ENCODE measurements around the gene RANBP17. TPM values are rescaled to one million over a fixed set of nuclear protein-coding genes. Genes with fewer than 3 reads are reported as not detected.

The RANBP17 gene
- total RNA-seq, 1 experiment from 2014 or later: not detected

DNA sequence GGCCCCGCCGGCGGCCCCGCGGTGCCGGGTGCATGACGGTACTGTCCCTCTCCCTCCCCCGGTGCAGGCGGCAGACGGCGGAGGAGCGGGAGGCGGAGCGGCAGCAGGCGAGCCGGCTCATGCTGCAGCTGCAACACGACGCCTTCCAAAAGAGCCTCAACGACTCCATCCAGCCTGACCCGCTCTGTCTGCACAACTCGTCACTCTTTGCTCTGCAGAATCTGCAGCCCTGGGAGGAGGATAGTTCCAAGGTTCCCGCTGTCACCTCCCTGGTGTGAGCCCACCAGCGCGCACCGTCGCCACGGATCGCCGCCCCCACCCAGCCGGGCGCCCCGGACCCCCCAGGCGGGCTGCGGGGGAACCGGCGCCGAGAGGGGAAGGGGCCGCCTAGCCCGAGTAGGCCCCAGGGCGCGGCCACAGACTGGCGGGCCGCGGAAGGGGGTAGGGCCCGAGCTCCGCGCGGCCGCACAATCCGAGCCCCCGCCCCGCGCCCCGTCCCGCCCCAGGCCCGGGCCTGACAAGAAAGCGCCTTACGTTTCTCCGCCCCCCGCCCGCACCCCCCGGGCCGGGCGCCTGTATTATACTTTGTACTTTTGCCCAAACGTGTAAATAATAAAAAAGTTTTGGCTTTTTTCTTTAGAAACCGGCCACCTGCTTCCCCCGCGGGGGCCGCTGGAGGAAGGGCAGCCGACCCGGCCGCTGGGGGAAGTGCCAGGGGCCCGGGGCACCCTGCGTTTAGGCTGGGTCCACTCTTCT is 449.7 kb downstream of the RANBP17 start:
- H3K27ac ChIP-seq (ENCODE audit: low read length): no peak overlapping the region
- no peak for DNase-seq
- no peak overlapping the region for H3K4me2 ChIP-seq (ENCODE audit: low read depth, low read length, poor library complexity, severe bottlenecking)
- no peak overlapping the region for H3K4me3 ChIP-seq (ENCODE audit: low read length)
- H4K20me1 ChIP-seq (ENCODE audit: insufficient read depth, low read depth, low read length): no peaks in the 10 kb centered on the region
- H2AFZ ChIP-seq (ENCODE audit: low read length): no peak overlapping the region
- H3K9me3 ChIP-seq (ENCODE audit: low read length): no peaks in the 10 kb centered on the region; the same call in 1 of the 2 replicates
- H3K36me3 ChIP-seq (ENCODE audit: insufficient read depth, low read length): no peaks in the 10 kb centered on the region
- H3K79me2 ChIP-seq (ENCODE audit: low read length): no peaks in the 10 kb centered on the region
- H3K9ac ChIP-seq (ENCODE audit: low read length): no peak overlapping the region
- no peaks in the 10 kb centered on the region for H3K9me2 ChIP-seq (replicated peaks; ENCODE audit: insufficient read depth, low read length)
- H3K27me3 ChIP-seq (ENCODE audit: low read length): no peaks in the 10 kb centered on the region
- H3K4me1 ChIP-seq (ENCODE audit: low read length): no peaks in the 10 kb centered on the region

DNA sequence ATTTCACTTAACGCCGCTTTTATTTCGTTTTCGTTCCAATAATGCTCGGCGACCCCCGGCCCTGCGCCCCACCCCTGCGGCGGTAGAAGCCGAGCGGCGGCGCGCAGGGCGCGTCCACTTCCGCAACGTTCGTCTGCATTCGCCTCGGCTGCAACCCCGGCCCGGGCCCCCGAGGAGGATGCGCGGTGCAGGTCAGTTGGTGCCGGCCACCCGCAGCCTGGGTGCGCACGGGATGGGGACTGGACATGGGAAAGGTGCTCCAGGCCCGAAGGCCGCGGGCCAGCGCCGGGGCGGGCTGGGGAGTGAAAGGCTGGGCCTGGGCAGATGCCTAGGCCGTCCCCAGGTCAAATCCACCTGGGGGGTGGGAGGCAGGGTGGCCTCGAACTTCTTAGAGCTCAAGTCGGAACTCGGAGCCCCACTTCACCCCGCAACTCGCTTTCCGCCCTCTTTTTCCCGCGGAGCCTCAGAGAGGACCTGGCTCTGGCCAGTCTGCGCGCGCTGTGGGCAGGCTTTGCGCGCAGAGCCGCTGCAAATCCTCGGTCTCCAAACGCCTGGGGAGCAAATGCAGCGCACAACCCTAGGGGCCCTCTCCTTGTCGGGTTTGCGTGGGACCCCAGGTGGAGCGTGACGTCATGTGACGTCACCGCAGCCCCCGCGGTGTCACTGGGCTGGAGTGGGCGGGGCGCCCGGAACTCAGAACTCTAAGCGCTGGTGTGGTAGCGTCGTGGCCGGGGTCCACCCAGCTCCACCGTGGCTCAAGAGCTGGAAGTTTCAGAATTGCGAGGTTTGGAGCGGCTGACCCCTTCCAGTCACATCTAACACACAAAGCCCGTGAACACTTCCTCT is 450.5 kb downstream of the RANBP17 start:
- no peaks in the 10 kb centered on the region for H3K9me2 ChIP-seq (replicated peaks; ENCODE audit: insufficient read depth, low read length)
- H3K4me2 ChIP-seq (ENCODE audit: low read depth, low read length, poor library complexity, severe bottlenecking): no peak overlapping the region
- H3K9ac ChIP-seq (ENCODE audit: low read length): no peak overlapping the region
- no peaks in the 10 kb centered on the region for H4K20me1 ChIP-seq (ENCODE audit: insufficient read depth, low read depth, low read length)
- no peaks in the 10 kb centered on the region for H3K27me3 ChIP-seq (ENCODE audit: low read length)
- H3K9me3 ChIP-seq (ENCODE audit: low read length): no peaks in the 10 kb centered on the region; the same call in 1 of the 2 replicates
- DNase-seq: no peak
- H3K79me2 ChIP-seq (ENCODE audit: low read length): no peaks in the 10 kb centered on the region
- H2AFZ ChIP-seq (ENCODE audit: low read length): no peak overlapping the region
- no peak overlapping the region for H3K4me3 ChIP-seq (ENCODE audit: low read length)
- H3K4me1 ChIP-seq (ENCODE audit: low read length): no peaks in the 10 kb centered on the region
- H3K36me3 ChIP-seq (ENCODE audit: insufficient read depth, low read length): no peaks in the 10 kb centered on the region
- no peak overlapping the region for H3K27ac ChIP-seq (ENCODE audit: low read length)

DNA sequence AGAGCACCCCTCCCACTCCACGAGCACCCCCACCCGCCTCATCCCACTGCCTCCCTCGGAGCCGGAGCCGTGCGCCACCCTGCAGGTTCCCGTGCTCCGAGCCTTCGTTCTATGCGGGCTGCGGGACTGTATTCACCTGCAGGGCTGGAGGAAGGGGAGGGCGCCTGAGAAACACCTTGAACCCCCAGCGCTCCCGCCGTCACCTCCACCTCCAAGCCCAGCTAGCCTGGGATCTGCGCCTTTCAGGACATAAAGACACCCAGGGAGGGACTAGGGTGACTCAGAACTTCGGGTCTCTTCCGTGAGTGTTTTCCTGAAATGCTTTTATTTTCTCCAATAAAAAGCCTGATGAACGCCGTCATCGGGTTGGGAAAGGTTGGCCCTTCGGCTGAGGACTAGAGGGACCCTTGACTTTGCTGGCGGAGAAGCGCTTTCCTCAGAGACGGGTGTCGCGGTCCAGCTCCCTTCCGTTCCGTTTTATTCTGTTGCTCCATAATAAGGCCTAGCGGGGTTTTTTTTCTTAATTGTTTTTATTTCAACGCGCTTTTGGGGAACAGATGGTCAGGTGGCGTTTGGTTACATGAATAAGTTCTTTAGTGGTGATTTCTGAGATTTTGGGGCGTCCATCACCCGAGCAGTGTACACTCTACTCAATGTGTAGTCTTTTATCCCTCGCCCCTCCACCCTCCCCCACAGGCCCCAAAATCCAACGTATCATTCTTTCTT is 451.8 kb downstream of the RANBP17 start:
- DNase-seq: no peak
- Histone ChIP-seq H3K9me3 (ENCODE audit: low read length) (no peaks in the 10 kb centered on the region; the same call in 1 of the 2 replicates), H3K36me3 (ENCODE audit: insufficient read depth, low read length) (no peaks in the 10 kb centered on the region), H3K27ac (ENCODE audit: low read length) (no peak overlapping the region), H2AFZ (ENCODE audit: low read length) (no peak overlapping the region), H3K4me2 (ENCODE audit: low read depth, low read length, poor library complexity, severe bottlenecking) (no peak overlapping the region), H3K9ac (ENCODE audit: low read length) (no peak overlapping the region), H3K27me3 (ENCODE audit: low read length) (no peaks in the 10 kb centered on the region), H3K9me2 (replicated peaks; ENCODE audit: insufficient read depth, low read length) (no peaks in the 10 kb centered on the region), H3K79me2 (ENCODE audit: low read length) (no peaks in the 10 kb centered on the region), H3K4me1 (ENCODE audit: low read length) (no peaks in the 10 kb centered on the region), H4K20me1 (ENCODE audit: insufficient read depth, low read depth, low read length) (no peaks in the 10 kb centered on the region), H3K4me3 (ENCODE audit: low read length) (no peak overlapping the region)

DNA sequence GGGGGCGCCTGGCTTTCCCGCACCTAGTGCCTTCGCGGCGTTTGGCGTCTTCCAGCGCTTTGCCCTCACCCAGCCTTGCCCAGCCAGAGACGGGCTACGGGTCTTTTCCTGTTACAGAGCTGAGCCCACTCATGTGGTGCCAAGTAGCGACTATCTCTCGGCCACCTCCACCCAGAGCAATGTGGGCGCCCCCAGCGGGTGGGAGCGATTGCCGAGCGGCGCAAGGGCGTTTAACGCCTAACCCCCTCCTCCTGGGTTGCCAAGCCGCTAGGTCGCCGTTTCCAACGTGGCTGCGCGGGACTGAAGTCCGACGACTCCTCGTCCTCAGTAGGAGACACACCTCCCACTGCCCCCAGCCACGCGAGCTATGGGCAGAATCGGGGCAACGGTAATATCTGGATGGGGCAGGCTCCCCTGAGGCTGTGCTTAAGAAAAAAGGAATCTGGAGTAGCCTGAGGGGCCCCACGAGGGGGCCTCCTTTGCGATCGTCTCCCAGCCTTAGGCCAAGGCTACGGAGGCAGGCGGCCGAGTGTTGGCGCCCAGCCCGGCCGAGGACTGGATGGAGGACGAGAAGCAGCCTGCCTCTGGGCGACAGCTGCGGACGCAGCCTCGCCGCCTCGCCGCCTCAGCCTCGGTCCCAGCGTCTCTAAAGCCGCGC is 453.0 kb downstream of the RANBP17 start:
- no peaks in the 10 kb centered on the region for H3K27me3 ChIP-seq (ENCODE audit: low read length)

DNA sequence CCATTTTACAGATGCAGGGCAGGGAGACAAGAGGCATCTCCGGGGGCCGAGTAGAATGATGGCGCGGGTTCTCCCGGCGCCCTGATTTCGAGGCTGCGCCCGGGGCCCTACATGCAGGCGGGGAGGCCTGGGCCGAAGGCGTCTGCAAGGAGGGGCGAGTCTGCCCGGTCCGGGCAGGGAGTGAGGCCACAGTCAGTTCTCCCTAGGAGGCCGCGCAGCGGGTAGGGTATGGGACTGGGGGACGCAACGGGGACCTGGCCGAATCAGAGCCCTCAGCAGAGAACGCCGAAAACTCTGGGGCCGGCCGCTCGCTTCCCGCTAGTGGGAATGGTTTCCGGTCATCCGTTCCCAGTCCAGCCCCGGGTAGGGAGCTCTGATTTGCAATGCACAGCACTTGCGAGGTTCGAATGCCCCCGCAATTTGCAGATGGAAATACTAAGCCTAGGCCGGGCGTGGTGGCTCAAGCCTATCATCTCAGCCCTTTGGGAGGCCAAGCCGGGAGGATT is 453.6 kb downstream of the RANBP17 start:
- no peak overlapping the region for H3K9ac ChIP-seq (ENCODE audit: low read length)
- H3K9me2 ChIP-seq (replicated peaks; ENCODE audit: insufficient read depth, low read length): no peaks in the 10 kb centered on the region
- no peak overlapping the region for H3K27ac ChIP-seq (ENCODE audit: low read length)
- H3K4me3 ChIP-seq (ENCODE audit: low read length): no peak overlapping the region
- H3K79me2 ChIP-seq (ENCODE audit: low read length): no peaks in the 10 kb centered on the region
- no peaks in the 10 kb centered on the region for H3K27me3 ChIP-seq (ENCODE audit: low read length)
- no peak overlapping the region for H3K4me2 ChIP-seq (ENCODE audit: low read depth, low read length, poor library complexity, severe bottlenecking)
- H3K9me3 ChIP-seq (ENCODE audit: low read length): no peaks in the 10 kb centered on the region; the same call in 1 of the 2 replicates
- DNase-seq: no peak
- no peaks in the 10 kb centered on the region for H3K36me3 ChIP-seq (ENCODE audit: insufficient read depth, low read length)
- H3K4me1 ChIP-seq (ENCODE audit: low read length): no peaks in the 10 kb centered on the region
- no peaks in the 10 kb centered on the region for H4K20me1 ChIP-seq (ENCODE audit: insufficient read depth, low read depth, low read length)
- H2AFZ ChIP-seq (ENCODE audit: low read length): no peak overlapping the region

More for the DNA sequence above, 453.0 kb downstream of the RANBP17 start:
- H3K27ac ChIP-seq (ENCODE audit: low read length): no peak overlapping the region
- H3K4me3 ChIP-seq (ENCODE audit: low read length): no peak overlapping the region
- no peak overlapping the region for H2AFZ ChIP-seq (ENCODE audit: low read length)
- no peak for DNase-seq
- no peak overlapping the region for H3K4me2 ChIP-seq (ENCODE audit: low read depth, low read length, poor library complexity, severe bottlenecking)
- H3K9me2 ChIP-seq (replicated peaks; ENCODE audit: insufficient read depth, low read length): no peaks in the 10 kb centered on the region
- H3K9me3 ChIP-seq (ENCODE audit: low read length): no peaks in the 10 kb centered on the region; the same call in 1 of the 2 replicates
- no peaks in the 10 kb centered on the region for H3K4me1 ChIP-seq (ENCODE audit: low read length)
- H4K20me1 ChIP-seq (ENCODE audit: insufficient read depth, low read depth, low read length): no peaks in the 10 kb centered on the region
- H3K79me2 ChIP-seq (ENCODE audit: low read length): no peaks in the 10 kb centered on the region
- no peaks in the 10 kb centered on the region for H3K36me3 ChIP-seq (ENCODE audit: insufficient read depth, low read length)
- H3K9ac ChIP-seq (ENCODE audit: low read length): no peak overlapping the region

DNA sequence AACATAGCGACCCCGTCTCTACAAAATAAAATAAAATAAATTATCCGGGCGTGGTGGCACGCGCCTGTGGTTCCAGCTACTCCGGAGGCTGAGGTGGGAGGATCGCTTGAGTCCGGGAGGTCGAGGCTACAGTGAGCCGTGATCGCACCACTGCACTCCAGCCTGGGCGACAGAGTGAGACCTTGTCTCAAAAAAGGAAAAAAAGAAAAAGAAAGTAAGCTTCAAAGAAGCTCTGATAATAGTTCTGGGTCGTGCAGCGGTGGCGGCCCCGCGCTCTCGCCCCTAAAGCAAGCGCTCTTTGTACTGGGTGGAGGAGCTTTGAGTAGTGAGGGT is 454.1 kb downstream of the RANBP17 start:
- no peaks in the 10 kb centered on the region for H4K20me1 ChIP-seq (ENCODE audit: insufficient read depth, low read depth, low read length)
- H2AFZ ChIP-seq (ENCODE audit: low read length): no peak overlapping the region
- no peaks in the 10 kb centered on the region for H3K36me3 ChIP-seq (ENCODE audit: insufficient read depth, low read length)
- H3K9me3 ChIP-seq (ENCODE audit: low read length): no peaks in the 10 kb centered on the region; the same call in 1 of the 2 replicates
- H3K9me2 ChIP-seq (replicated peaks; ENCODE audit: insufficient read depth, low read length): no peaks in the 10 kb centered on the region
- no peak for DNase-seq
- no peak overlapping the region for H3K4me2 ChIP-seq (ENCODE audit: low read depth, low read length, poor library complexity, severe bottlenecking)
- H3K79me2 ChIP-seq (ENCODE audit: low read length): no peaks in the 10 kb centered on the region
- no peak overlapping the region for H3K27ac ChIP-seq (ENCODE audit: low read length)
- no peaks in the 10 kb centered on the region for H3K27me3 ChIP-seq (ENCODE audit: low read length)
- no peaks in the 10 kb centered on the region for H3K4me1 ChIP-seq (ENCODE audit: low read length)
- H3K9ac ChIP-seq (ENCODE audit: low read length): no peak overlapping the region
- H3K4me3 ChIP-seq (ENCODE audit: low read length): no peak overlapping the region

DNA sequence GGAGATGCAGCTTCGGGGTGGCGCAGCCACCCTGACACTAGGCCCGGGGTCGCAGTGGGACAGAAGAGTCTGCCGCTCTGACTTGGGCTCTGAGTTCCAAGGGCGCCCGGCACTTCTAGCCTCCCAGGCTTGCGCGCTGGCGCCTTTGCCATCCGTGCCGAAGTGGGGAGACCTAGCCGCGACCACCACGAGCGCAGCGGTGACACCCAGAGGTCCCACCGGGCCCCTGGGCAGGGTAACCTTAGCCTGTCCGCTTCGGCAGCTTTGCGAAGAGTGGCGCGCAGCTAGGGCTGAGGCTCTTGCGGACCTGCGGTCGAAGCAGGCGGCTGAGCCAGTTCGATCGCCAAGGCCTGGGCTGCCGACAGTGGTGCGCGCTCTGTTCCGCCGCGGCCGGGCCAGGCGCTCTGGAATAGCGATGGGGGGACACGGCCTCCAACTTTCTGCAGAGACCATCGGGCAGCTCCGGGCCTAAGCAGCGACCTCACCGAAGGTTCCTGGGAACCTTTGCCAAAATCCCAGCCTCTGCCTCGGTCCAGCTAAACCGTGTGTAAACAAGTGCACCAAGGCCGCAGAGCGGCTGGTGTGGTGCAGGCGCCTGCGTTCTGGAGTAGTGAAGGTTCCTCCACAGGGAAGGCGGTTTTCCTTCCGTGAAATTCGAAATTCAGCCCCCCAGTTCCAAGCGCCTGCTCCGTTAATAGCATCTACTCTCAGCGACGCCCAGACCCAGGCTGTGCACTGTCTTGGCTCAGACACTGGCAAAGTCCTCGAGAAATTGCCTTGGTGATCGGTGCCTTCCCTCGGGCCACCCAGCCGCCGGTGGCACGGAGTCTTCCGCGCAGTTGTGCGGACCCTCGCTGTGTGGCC is 454.7 kb downstream of the RANBP17 start:
- no peaks in the 10 kb centered on the region for H3K27me3 ChIP-seq (ENCODE audit: low read length)
- H3K9ac ChIP-seq (ENCODE audit: low read length): no peak overlapping the region
- no peaks in the 10 kb centered on the region for H3K9me2 ChIP-seq (replicated peaks; ENCODE audit: insufficient read depth, low read length)
- no peaks in the 10 kb centered on the region for H3K79me2 ChIP-seq (ENCODE audit: low read length)
- no peaks in the 10 kb centered on the region for H3K36me3 ChIP-seq (ENCODE audit: insufficient read depth, low read length)
- no peaks in the 10 kb centered on the region for H4K20me1 ChIP-seq (ENCODE audit: insufficient read depth, low read depth, low read length)
- no peaks in the 10 kb centered on the region for H3K9me3 ChIP-seq (ENCODE audit: low read length)
- no peak overlapping the region for H3K27ac ChIP-seq (ENCODE audit: low read length)
- no peak for DNase-seq
- H2AFZ ChIP-seq (ENCODE audit: low read length): no peak overlapping the region
- H3K4me3 ChIP-seq (ENCODE audit: low read length): no peak overlapping the region
- H3K4me2 ChIP-seq (ENCODE audit: low read depth, low read length, poor library complexity, severe bottlenecking): no peak overlapping the region
- H3K4me1 ChIP-seq (ENCODE audit: low read length): no peaks in the 10 kb centered on the region

Data from Karpas-422 (cell line).